GM23338 (cell line): ENCODE measurements around the gene MATN3.

Source experiments
- CREB1 ChIP-seq: fragments of 250-450 bp; sonication (Bioruptor Pico); IDR thresholded peaks from 2 replicates; pipeline ENCODE4 v1.5.0; 2020; ENCODE audit warnings: low read depth, mild to moderate bottlenecking, moderate library complexity
- ETS1 ChIP-seq: IDR thresholded peaks from 2 replicates; pipeline ENCODE4 v1.6.1; 2016; ENCODE audit warnings: antibody characterized with exemption
- EZH2 ChIP-seq: fragments of 200-600 bp; sonication (generic); IDR thresholded peaks from one replicate; pipeline ENCODE4 v1.8.0; 2017; ENCODE audit warnings: antibody characterized with exemption, mild to moderate bottlenecking, low read depth; ENCODE audit not compliant: unreplicated experiment
- EZH2phosphoT487 ChIP-seq: fragments of 200-600 bp; sonication (generic); IDR thresholded peaks from one replicate; pipeline ENCODE4 v1.8.1; 2018; ENCODE audit warnings: antibody characterized with exemption; ENCODE audit not compliant: unreplicated experiment
- JUNB ChIP-seq: IDR thresholded peaks from one replicate; pipeline ENCODE4 v1.6.1; 2016; ENCODE audit warnings: antibody characterized with exemption; ENCODE audit not compliant: unreplicated experiment
- NANOG ChIP-seq: IDR thresholded peaks from 2 replicates; pipeline ENCODE4 v1.6.1; 2016; ENCODE audit warnings: antibody characterized with exemption, borderline replicate concordance
- POLR2AphosphoS5 ChIP-seq: IDR thresholded peaks from 2 replicates; pipeline ENCODE4 v1.6.1; 2016; ENCODE audit warnings: antibody characterized with exemption, low read depth
- ZNF331 ChIP-seq: fragments of 250-450 bp; sonication (Bioruptor Pico); IDR thresholded peaks from 2 replicates; pipeline ENCODE4 v1.5.0; 2020; ENCODE audit warnings: low read depth, mild to moderate bottlenecking, moderate library complexity
- TF ChIP-seq, protein P1 (sequence below), 2 experiments: fragments of 200-600 bp in 1 of 2; sonication (generic) in 1 of 2; conservative IDR thresholded peaks; 2 replicates each; pipeline versions ENCODE4 v1.5.1 to v1.6.1; 2016 to 2017; ENCODE audit warnings: antibody characterized with exemption in 2 of 2, low read depth in 2 of 2, mild to moderate bottlenecking in 2 of 2, moderate library complexity in 1 of 2
- TF ChIP-seq, protein P2 (sequence below): IDR thresholded peaks from one replicate; pipeline ENCODE4 v1.6.1; 2018; ENCODE audit warnings: antibody characterized with exemption; ENCODE audit not compliant: unreplicated experiment
- TF ChIP-seq, protein P3 (sequence below): fragments of 250-450 bp; sonication (Bioruptor Pico); IDR thresholded peaks from 2 replicates; pipeline ENCODE4 v1.5.0; 2020; ENCODE audit warnings: mild to moderate bottlenecking, moderate library complexity

DNA sequence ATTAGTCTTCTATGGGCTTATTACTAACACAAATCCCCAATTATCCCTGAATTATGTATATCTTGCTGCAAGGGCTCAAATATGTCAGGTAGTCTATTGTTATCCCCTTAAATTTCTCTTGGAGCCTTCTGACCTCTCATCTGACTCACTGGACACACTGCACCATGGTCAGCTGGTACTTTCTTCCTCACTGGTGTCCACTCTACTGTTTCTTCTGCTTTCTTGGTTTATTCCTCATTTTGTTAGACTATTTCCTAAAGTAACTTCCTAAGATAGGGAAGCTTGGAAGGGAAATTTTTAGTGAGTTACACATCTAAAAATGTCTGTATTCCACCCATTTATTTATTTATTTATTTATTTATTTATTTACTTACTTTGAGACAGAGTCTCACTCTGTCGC is 49.1 kb downstream of the MATN3 start:
- TF ChIP-seq CREB1 (CRISPR knock-in tag) (no peak), POLR2AphosphoS5 (no peak), JUNB (no peak), EZH2phosphoT487 (no peak), EZH2 (no peak), ETS1 (no peak), NANOG (no peak), ZNF331 (CRISPR knock-in tag) (no peak)
- TF ChIP-seq, protein P1, sequence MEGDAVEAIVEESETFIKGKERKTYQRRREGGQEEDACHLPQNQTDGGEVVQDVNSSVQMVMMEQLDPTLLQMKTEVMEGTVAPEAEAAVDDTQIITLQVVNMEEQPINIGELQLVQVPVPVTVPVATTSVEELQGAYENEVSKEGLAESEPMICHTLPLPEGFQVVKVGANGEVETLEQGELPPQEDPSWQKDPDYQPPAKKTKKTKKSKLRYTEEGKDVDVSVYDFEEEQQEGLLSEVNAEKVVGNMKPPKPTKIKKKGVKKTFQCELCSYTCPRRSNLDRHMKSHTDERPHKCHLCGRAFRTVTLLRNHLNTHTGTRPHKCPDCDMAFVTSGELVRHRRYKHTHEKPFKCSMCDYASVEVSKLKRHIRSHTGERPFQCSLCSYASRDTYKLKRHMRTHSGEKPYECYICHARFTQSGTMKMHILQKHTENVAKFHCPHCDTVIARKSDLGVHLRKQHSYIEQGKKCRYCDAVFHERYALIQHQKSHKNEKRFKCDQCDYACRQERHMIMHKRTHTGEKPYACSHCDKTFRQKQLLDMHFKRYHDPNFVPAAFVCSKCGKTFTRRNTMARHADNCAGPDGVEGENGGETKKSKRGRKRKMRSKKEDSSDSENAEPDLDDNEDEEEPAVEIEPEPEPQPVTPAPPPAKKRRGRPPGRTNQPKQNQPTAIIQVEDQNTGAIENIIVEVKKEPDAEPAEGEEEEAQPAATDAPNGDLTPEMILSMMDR (conservative IDR thresholded peaks at IDR 0.05; ENCODE audit: low read depth in 2 of 2), result no peak
- TF ChIP-seq, protein P2, sequence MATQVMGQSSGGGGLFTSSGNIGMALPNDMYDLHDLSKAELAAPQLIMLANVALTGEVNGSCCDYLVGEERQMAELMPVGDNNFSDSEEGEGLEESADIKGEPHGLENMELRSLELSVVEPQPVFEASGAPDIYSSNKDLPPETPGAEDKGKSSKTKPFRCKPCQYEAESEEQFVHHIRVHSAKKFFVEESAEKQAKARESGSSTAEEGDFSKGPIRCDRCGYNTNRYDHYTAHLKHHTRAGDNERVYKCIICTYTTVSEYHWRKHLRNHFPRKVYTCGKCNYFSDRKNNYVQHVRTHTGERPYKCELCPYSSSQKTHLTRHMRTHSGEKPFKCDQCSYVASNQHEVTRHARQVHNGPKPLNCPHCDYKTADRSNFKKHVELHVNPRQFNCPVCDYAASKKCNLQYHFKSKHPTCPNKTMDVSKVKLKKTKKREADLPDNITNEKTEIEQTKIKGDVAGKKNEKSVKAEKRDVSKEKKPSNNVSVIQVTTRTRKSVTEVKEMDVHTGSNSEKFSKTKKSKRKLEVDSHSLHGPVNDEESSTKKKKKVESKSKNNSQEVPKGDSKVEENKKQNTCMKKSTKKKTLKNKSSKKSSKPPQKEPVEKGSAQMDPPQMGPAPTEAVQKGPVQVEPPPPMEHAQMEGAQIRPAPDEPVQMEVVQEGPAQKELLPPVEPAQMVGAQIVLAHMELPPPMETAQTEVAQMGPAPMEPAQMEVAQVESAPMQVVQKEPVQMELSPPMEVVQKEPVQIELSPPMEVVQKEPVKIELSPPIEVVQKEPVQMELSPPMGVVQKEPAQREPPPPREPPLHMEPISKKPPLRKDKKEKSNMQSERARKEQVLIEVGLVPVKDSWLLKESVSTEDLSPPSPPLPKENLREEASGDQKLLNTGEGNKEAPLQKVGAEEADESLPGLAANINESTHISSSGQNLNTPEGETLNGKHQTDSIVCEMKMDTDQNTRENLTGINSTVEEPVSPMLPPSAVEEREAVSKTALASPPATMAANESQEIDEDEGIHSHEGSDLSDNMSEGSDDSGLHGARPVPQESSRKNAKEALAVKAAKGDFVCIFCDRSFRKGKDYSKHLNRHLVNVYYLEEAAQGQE, result no peak
- TF ChIP-seq, protein P3, sequence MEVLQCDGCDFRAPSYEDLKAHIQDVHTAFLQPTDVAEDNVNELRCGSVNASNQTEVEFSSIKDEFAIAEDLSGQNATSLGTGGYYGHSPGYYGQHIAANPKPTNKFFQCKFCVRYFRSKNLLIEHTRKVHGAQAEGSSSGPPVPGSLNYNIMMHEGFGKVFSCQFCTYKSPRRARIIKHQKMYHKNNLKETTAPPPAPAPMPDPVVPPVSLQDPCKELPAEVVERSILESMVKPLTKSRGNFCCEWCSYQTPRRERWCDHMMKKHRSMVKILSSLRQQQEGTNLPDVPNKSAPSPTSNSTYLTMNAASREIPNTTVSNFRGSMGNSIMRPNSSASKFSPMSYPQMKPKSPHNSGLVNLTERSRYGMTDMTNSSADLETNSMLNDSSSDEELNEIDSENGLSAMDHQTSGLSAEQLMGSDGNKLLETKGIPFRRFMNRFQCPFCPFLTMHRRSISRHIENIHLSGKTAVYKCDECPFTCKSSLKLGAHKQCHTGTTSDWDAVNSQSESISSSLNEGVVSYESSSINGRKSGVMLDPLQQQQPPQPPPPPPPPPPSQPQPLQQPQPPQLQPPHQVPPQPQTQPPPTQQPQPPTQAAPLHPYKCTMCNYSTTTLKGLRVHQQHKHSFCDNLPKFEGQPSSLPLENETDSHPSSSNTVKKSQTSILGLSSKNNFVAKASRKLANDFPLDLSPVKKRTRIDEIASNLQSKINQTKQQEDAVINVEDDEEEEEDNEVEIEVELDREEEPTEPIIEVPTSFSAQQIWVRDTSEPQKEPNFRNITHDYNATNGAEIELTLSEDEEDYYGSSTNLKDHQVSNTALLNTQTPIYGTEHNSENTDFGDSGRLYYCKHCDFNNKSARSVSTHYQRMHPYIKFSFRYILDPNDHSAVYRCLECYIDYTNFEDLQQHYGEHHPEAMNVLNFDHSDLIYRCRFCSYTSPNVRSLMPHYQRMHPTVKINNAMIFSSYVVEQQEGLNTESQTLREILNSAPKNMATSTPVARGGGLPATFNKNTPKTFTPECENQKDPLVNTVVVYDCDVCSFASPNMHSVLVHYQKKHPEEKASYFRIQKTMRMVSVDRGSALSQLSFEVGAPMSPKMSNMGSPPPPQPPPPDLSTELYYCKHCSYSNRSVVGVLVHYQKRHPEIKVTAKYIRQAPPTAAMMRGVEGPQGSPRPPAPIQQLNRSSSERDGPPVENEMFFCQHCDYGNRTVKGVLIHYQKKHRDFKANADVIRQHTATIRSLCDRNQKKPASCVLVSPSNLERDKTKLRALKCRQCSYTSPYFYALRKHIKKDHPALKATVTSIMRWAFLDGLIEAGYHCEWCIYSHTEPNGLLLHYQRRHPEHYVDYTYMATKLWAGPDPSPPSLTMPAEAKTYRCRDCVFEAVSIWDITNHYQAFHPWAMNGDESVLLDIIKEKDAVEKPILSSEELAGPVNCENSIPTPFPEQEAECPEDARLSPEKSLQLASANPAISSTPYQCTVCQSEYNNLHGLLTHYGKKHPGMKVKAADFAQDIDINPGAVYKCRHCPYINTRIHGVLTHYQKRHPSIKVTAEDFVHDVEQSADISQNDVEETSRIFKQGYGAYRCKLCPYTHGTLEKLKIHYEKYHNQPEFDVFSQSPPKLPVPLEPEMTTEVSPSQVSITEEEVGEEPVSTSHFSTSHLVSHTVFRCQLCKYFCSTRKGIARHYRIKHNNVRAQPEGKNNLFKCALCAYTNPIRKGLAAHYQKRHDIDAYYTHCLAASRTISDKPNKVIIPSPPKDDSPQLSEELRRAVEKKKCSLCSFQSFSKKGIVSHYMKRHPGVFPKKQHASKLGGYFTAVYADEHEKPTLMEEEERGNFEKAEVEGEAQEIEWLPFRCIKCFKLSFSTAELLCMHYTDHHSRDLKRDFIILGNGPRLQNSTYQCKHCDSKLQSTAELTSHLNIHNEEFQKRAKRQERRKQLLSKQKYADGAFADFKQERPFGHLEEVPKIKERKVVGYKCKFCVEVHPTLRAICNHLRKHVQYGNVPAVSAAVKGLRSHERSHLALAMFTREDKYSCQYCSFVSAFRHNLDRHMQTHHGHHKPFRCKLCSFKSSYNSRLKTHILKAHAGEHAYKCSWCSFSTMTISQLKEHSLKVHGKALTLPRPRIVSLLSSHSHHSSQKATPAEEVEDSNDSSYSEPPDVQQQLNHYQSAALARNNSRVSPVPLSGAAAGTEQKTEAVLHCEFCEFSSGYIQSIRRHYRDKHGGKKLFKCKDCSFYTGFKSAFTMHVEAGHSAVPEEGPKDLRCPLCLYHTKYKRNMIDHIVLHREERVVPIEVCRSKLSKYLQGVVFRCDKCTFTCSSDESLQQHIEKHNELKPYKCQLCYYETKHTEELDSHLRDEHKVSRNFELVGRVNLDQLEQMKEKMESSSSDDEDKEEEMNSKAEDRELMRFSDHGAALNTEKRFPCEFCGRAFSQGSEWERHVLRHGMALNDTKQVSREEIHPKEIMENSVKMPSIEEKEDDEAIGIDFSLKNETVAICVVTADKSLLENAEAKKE (CRISPR knock-in tag), result no peak
